Smooth muscle cell (in vitro differentiated cells): Measurements from ENCODE around the gene NHLRC4. TPM values are rescaled to one million over a fixed set of nuclear protein-coding genes. Genes with fewer than 3 reads are reported as not detected.

Experiments used
- DNase-seq: peaks from one replicate; lab custom pipeline; 2025; ENCODE audit not compliant: unreplicated experiment; lab: John Stamatoyannopoulos, UW
- H2AFZ ChIP-seq: fragments of 200-600 bp; sonication (generic); 2 replicates; pipeline ENCODE4 v1.6.0; 2016; ENCODE audit warnings: antibody characterized with exemption, low read depth, mild to moderate bottlenecking
- H3F3A ChIP-seq: fragments of 200-600 bp; sonication (generic); 2 replicates; pipeline ENCODE4 v1.6.0; 2017; ENCODE audit warnings: antibody characterized with exemption, low read depth
- H3K27ac ChIP-seq: fragments of 200-600 bp; sonication (generic); 2 replicates; pipeline ENCODE4 v1.5.1; 2016; ENCODE audit warnings: low read depth, mild to moderate bottlenecking
- H3K27me3 ChIP-seq: fragments of 200-600 bp; sonication (generic); 2 replicates; pipeline ENCODE4 v1.6.1; 2016; ENCODE audit warnings: low read depth, mild to moderate bottlenecking
- H3K36me3 ChIP-seq: fragments of 200-600 bp; sonication (generic); 2 replicates; pipeline ENCODE4 v1.5.1; 2016; ENCODE audit warnings: low read depth
- H3K4me1 ChIP-seq: fragments of 200-600 bp; sonication (generic); 2 replicates; pipeline ENCODE4 v1.5.1; 2016; ENCODE audit warnings: low read depth
- H3K4me2 ChIP-seq: fragments of 200-600 bp; sonication (generic); 2 replicates; pipeline ENCODE4 v1.6.0; 2016; ENCODE audit warnings: mild to moderate bottlenecking
- H3K4me3 ChIP-seq: fragments of 200-600 bp; sonication (generic); 2 replicates; pipeline ENCODE4 v1.5.1; 2016; ENCODE audit warnings: mild to moderate bottlenecking
- H3K79me2 ChIP-seq: fragments of 200-600 bp; sonication (generic); 2 replicates; pipeline ENCODE4 v1.6.0; 2016; ENCODE audit warnings: low read depth, mild to moderate bottlenecking
- H3K9ac ChIP-seq: fragments of 200-600 bp; sonication (generic); 2 replicates; pipeline ENCODE4 v1.6.0; 2016; ENCODE audit warnings: low read depth
- H3K9me3 ChIP-seq: fragments of 200-600 bp; sonication (generic); replicated peaks from 2 replicates; pipeline ENCODE4 v1.5.1; 2016; ENCODE audit warnings: low read depth
- H4K20me1 ChIP-seq: fragments of 200-600 bp; sonication (generic); 2 replicates; pipeline ENCODE4 v1.6.0; 2016; ENCODE audit warnings: low read depth
- CTCF ChIP-seq: fragments of 200-600 bp; sonication (generic); IDR thresholded peaks from 2 replicates; pipeline ENCODE4 v1.5.1; 2017; ENCODE audit warnings: borderline replicate concordance, mild to moderate bottlenecking, antibody characterized with exemption; ENCODE audit not compliant: insufficient read depth, poor library complexity, severe bottlenecking
- WGBS: methylation state at CpG from one replicate; pipeline ENCODE4 v1.1.7; 2016; ENCODE audit warnings: low lambda C conversion rate; 5-methylcytosine and 5-hydroxymethylcytosine counted together
- polyA plus RNA-seq: library from polyadenylated mRNA; unstranded; fragments of >200 nt; fragmentation: Nextera tagmentation; extraction: Ambion mirVana; gene quantifications from 2 replicates; pipeline ENCODE4 v1.2.1, GENCODE V29; 2016
- total RNA-seq: library from RNA; depleted of rRNA; stranded (reverse); fragments of >200 nt; gene quantifications from 2 replicates; pipeline ENCODE4 v1.2.3, GENCODE V29; 2014

The NHLRC4 gene
- total and polyA plus RNA-seq, 2 experiments from 2014 or later: 0.18 to 0.85 TPM

DNA sequence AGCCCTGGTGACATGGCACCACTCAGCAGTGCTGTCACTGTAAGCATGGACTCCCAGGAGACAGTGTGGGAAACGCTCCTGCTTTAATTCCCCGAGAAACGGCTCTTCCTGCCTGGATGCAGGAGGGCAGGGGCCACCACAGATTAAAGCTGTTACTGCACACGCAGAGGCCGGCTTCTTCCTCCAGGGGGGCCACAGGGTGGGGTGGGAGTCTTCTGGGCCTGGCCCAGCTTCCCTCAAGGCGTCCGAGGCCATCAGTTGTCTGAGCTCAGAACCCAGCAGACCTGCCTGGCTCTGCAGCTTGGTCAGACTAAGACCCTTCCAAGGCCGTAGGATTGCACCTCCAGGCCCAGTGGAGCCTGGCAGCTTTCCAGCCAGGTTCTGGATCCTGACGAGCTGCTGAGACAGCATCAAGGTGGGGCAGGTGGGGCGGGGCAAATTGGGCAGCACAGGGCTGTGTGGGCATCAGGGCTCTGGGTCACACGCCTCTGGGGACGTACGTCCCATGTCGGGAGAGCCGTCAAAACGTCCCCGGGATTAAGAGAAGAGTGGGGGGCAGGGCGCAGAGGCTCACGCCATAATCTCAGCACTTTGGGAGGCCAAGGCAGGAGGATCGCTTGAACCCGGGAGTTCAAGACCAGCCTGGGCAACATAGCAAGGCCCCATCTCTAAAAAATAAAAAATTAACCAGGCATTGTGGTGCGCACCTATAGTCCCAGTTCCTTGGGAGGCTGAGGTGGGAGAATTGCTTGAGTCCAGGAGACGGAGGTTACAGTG lies 44.3 kb upstream of the NHLRC4 start:
- peaks cover 3% of the 10 kb centered on the region for H3K79me2 ChIP-seq
- H3K9me3 ChIP-seq: no peaks in the 10 kb centered on the region
- DNase-seq: no peak
- peaks cover 30% of the 10 kb centered on the region for H4K20me1 ChIP-seq
- no peak overlapping the region for H3K4me2 ChIP-seq
- TF ChIP-seq CTCF: no peak
- H3F3A ChIP-seq: peaks cover 3% of the 10 kb centered on the region
- 84% methylated on average over 23 of the region's 23 CpGs for WGBS
- H3K36me3 ChIP-seq: no peaks in the 10 kb centered on the region
- H3K27me3 ChIP-seq: no peaks in the 10 kb centered on the region
- H3K4me1 ChIP-seq: peaks cover 14% of the 10 kb centered on the region
- no peak overlapping the region for H3K4me3 ChIP-seq
- H2AFZ ChIP-seq: no peak overlapping the region
- no peak overlapping the region for H3K27ac ChIP-seq
- no peak overlapping the region for H3K9ac ChIP-seq

- Histone ChIP-seq H3K4me1 (peaks cover 14% of the 10 kb centered on the region), H4K20me1 (peaks cover 30% of the 10 kb centered on the region), H3K4me2 (no peak overlapping the region), H3K4me3 (no peak overlapping the region), H3K27ac (no peak overlapping the region), H3F3A (peaks cover 3% of the 10 kb centered on the region), H3K27me3 (no peaks in the 10 kb centered on the region), H3K9me3 (no peaks in the 10 kb centered on the region), H3K36me3 (no peaks in the 10 kb centered on the region), H2AFZ (no peak overlapping the region), H3K79me2 (peaks cover 5% of the 10 kb centered on the region), H3K9ac (no peak overlapping the region)
- TF ChIP-seq CTCF: no peak
- 93% methylated on average over 22 of the region's 22 CpGs for WGBS
- DNase-seq: no peak
Measured at GRCh38 chr16:523097-523741, 43.6 kb upstream of the NHLRC4 start.

DNA sequence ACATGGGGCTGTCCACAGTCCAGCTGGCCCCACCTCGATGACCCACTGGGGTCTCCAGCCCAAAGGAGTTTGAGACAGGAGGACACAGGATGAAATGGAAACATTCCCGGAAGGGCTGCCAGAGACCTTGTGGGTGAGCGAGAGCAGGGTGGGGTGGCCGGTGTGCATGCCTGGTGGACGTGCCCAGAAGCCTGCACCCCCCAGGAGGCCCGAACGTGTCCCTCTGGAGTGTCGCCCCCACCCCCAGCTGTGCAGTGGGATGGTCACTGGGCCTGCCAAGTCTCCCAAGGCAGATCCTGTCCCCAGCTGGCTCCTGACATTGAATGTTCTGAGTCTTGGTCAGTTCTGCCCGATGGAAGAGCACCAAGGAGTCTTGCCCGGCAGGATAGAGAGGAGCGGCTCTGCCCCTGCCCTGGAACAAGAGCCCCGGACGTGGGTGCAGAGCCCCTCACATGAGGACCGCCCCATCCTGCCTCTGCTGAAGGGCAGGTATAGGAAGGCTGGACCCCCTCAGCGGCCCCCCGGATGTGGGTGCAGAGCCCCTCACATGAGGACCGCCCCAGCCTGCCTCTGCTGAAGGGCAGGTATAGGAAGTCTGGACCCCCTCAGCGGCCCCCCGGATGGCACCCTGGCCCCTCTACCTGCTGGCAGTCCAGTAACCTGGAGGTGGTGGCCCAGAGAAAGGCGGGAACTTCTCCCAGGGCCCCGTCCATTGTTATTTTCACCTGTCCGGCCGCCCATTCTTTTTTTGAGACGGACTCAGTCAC lies 42.3 kb upstream of the NHLRC4 start:
- Histone ChIP-seq H3K79me2 (peaks cover 18% of the 10 kb centered on the region), H3K4me3 (no peak overlapping the region), H2AFZ (no peak overlapping the region), H3F3A (peaks cover 3% of the 10 kb centered on the region), H3K4me1 (peaks cover 25% of the 10 kb centered on the region), H3K9ac (no peak overlapping the region), H3K27me3 (no peaks in the 10 kb centered on the region), H3K4me2 (no peak overlapping the region), H3K9me3 (no peaks in the 10 kb centered on the region), H3K36me3 (no peaks in the 10 kb centered on the region), H4K20me1 (peaks cover 41% of the 10 kb centered on the region), H3K27ac (peak overlapping the region; percentile 99)
- no peak for DNase-seq
- 97% methylated on average over 24 of the region's 24 CpGs for WGBS
- no peak for TF ChIP-seq CTCF
